ENCODE measurements around the gene MRPS7.

MRPS7 gene

DNA sequence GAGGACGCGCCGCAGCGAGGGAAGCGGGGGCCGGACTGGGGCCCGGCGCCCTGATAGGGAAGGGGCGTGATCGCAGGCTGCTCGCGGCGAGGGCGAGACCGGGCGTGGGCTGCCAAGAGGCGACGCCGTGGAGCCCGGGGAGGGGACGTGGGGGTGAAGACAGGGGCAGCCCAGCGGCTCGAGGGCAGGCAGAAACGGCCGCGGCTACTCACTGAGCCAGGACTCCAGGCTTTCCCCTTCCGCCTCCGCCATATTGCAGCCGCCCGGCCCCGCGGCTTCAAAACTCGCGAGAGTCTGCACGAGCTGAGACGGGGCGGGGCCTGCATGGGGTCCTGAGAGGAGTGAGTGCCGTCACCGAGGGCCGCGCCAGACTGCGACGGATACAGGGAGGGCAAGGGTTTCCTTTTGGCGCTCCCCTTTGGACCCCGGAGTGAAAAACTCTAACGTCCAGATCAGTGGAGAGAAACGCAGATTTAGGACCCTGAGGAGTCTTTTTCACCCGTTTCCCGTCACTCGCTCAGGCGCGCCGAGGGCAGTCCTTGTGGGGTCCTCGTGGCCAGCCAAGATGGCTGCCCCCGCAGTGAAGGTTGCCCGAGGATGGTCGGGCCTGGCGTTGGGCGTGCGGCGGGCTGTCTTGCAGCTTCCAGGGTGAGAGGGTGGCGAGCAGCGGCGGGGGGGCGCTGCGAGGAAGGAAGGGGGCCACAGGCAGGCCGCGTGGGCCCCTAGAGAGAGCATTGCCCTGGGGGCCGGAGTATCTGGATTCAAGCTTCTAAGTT lies at the start of gene MRPS7, which contains the start of gene GGA3:
MRPS7 (plus strand) TSS at position 544 of the 776 bp plus-strand sequence; CDS start at position 566, 22 bp downstream.
GGA3 (minus strand) TSS at position 271 of the 776 bp plus-strand sequence; CDS start at position 252, 19 bp downstream.
- no peak for DNase-seq (ENCODE audit: low read depth, low spot score)

DNA sequence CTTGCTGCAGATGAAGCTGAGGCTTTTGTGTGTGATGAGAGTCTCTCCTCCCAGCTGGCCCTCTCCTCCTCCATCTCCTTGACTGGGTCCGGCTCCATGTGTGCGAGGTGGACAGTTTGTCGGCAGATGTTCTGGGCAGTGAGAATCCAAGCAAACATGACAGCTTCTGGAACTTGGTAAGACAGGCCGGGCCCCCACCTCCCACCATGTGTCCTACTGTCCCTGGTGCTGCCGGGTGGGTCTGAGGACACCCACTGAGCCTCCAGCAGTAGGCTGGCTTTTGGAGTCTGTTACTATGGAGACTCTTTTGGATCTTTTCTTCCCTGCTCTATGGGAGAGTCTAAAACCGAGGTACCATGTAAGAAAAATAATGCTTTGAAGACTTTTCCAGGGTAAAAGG lies 43.5 kb upstream of the MRPS7 start:
- DNase-seq (ENCODE audit: low read depth, low spot score) = no peak

DNA sequence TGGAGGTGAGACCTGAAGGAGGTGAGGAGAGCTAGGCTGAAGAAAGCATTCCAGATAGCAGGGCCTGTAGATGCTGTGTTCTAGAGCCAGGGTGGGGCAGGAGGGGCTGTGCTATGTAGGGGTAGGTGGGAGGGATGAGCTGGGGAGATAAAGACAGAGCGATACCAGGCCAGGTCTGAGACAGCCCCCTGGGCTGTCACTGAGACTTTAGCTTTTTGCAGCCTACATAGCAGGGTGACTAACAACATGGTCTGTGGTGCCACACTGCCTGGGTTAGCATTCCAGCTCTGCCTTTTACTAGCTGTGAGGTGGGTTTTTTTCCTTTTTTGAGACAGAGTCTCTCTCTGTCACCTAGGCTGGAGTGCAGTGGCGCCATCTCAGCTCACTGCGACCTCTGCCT lies 41.9 kb upstream of the MRPS7 start:
- no peak for DNase-seq (ENCODE audit: low read depth, low spot score)

DNA sequence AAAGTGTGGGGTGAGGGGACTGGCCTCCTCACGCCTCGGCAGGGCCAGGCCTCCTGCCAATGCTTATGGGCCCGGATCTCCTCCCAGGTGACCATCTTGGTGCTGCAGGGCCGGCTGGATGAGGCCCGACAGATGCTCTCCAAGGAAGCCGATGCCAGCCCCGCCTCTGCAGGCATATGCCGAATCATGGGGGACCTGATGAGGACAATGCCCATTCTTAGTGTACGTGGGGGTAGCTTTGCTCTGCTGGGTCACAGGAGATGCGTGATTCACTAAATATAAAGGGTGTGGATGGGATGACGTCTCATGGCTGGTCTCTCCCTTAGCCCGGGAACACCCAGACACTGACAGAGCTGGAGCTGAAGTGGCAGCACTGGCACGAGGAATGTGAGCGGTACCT lies 36.7 kb upstream of the MRPS7 start:
- DNase-seq (ENCODE audit: low read depth, low spot score) = no peak

DNA sequence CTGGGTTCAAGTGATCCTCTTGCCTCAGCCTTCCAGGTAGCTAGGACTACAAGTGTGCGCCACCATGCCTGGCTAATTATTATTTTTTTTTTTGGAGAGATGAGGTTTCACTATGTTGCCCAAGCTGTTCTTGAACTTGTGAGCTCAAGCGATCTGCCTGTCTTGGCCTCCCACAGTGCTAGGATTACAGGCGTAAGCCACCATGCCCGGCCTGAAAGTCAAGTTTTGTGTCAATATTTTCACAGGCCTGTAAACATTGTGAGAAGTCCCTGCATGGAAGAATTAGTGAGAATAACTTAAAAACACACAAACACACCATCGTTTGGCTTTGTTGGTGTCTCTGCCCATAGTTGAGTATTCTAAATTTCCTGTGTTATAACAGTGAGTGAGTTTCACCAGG lies 34.0 kb upstream of the MRPS7 start:
- no peak for DNase-seq (ENCODE audit: low read depth, low spot score)

DNA sequence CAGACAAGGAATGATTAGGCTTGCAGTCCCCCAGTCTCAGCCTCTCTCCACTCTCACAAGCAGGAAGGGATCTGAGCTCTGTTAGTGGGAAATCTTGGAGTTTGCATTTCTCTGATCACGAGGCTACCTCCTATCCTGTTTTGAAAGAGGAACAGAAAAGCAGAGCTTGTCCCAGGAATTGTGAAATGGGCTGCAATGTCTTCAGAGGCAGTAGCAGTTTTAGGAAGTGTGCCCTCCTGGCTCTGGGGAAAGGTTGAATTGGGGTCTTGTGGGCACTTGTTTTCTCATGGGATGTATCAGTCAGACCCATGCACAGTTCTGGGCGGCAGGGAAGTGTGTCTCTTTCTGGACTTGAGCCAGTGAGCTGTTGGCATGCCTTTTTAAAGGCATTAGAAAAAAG lies 33.4 kb upstream of the MRPS7 start:
- DNase-seq (ENCODE audit: low read depth, low spot score) = no peak

DNA sequence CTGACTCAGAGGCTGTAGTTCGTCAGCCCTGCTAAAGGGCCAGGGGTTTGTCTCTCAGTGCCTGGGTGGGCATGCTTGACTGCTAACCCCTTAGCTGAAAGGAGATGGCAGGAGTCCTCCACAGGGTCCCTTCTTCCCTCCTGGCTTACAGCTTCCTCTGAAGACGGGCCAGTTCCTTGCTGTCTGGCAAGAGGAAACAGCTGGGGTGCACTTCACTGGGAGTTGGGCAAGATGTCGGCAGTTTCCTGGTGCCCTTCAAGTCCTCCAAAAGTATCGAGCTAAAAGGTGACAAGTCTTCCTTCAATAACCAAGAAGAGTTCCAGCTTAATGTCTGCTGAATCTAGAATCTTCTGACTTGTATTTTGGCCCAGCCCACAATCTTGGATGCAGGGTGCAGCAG lies 32.8 kb upstream of the MRPS7 start:
- DNase-seq (ENCODE audit: low read depth, low spot score) = no peak

DNA sequence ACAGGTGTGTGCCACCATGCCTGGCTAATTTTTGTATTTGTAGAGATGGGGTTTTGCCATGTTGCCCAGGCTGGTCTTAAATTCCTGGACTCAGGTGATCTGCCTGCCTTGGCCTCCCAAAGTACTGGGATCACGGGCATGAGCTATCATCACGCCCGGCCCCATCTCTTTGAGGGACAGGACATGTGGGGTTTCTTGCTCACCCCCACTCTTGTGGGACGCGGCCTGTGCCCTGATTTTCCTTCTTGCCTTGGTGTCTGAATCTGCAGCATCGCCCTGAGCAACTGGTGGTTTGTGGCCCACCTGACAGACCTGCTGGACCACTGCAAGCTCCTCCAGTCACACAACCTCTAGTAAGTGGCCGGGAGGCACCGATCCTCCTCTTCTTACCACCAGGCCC lies 30.6 kb upstream of the MRPS7 start:
- DNase-seq (ENCODE audit: low read depth, low spot score) = no peak

DNA sequence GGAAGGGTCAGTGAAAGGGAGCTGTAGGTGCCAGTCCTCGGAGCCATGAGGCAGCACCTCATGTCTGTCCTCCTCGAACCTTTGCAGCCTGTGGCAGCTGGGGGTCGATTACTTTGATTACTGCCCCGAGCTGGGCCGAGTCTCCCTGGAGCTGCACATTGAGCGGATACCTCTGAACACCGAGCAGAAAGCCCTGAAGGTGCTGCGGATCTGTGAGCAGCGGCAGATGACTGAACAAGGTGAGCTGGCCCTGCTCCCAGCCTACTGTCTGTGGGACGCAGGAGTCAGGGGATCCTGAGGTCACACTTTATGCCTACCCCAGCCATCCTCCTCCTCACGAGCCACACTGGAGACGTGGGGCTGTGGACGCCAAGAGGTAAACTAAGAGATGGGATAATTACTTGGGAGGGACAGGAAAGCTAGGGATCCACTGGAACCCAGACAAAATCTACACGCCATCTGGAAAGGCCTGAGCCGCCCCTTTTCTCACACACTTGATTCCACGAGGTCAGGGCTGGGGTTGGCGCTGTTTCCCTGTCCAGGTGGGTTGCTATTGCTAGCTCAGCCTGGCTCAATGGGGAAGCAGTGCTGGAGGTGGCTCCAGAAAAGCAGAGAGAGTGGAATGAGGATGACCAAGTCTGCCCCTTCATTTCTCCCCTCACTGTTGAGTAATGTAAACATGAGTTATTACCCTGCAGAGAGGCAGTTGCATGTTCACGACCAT lies 29.8 kb upstream of the MRPS7 start:
- no peak for DNase-seq (ENCODE audit: low read depth, low spot score)

DNA sequence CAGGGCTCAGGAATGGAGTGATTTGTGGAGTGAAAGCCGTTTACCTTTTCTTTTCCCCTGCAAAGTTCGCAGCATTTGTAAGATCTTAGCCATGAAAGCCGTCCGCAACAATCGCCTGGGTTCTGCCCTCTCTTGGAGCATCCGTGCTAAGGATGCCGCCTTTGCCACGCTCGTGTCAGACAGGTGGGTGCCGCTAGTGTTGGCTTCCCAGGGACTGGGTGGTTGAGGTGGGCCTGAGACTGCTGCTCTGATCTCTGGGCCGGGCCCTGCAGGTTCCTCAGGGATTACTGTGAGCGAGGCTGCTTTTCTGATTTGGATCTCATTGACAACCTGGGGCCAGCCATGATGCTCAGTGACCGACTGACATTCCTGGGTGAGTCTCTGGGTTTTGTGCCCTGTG lies 28.9 kb upstream of the MRPS7 start:
- no peak for DNase-seq (ENCODE audit: low read depth, low spot score)

DNA sequence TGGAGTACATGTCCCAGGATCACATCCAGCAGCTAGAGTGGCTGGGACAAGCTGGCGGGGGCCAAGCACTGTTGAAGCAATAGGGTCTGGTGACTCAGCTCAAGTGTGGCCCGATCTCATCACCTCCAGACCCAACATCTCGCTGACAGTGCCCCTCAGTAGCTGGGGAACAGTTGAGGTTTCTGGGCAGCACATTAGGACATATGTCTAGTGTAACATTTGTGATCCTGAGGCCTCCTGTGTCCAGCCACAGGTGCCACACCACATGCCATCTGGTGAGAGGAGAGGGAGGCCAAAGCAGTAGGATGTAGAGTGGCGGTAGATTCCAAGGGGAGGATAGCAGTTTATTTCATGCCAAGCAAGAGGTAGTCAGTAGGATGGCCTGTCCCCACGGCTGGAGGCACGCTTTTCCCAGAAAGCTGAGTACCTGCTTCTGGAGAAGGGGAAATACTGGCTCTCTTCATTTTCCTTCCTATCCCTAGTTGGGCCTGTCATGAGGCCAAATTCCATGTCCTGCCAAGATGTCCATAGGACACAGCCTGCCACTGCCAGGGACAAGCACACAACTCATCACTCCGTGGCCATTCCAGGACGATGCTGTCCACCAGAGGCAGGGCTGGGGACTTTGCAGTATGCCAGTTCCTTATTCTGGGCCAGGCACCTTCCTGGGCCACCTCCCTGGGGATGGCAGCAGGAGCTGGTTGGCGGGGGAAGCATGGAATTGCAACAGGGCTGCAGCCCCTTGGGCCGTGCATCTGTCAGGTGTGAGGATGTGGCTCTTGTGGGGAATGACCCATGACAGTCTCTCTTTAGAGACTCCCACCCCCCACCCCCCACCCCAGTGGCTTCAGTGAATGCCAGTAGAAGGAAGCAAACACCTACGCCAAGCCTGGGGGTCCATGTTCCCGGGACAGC lies 24.3 kb upstream of the MRPS7 start:
- no peak for DNase-seq (ENCODE audit: low read depth, low spot score)

DNA sequence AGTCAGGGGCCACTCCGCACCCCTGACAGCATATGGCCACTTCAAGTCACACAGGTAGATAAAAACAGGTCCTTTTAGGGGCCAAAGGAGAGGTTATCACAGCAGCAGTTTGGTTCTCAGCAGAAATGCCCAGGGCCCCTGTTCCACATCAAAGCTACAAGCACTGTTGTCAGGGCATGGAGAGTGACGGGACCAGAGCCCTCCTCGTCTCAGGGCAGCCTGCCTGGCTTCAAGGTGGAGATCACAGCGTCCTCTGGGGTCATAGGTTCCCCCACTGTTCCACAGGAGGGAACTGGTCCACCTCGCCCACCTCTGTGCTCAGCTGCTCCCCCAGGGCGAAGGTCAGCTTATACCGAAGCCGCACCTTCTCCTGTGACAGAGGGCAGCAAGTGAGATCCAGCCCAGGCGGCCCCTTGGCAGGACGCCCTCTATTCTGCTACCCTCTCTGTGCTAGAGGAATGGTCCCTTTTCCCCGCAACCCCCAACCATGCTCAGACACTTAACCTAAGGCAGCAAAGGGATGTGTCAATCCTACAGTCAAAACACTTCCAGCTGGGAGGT lies 23.6 kb upstream of the MRPS7 start:
- no peak for DNase-seq (ENCODE audit: low read depth, low spot score)

DNA sequence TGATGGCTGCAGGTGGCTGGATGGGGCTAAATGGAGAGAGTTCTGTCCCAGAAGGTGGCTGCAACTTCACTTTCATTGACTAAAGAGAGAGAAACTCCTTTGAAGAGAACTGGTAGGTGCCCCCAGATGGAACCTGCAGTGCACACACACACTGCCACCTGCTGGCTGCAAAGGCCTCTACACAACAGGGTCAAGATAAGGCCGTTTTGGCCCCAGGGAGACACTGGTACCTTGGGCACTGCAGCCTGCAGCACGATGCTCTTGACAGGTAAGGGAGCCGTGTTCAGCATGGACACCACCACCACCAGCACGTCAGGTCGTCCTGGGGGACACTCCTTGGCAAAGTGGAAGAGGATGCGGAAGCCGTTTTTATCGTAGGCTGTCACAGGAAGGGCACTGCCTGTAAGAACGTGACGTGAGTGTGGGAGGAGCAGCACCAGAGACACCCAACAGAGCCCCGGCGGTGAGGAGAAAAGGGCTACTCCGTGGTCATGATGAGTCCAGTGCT lies 22.9 kb upstream of the MRPS7 start:
- no peak for DNase-seq (ENCODE audit: low read depth, low spot score)

DNA sequence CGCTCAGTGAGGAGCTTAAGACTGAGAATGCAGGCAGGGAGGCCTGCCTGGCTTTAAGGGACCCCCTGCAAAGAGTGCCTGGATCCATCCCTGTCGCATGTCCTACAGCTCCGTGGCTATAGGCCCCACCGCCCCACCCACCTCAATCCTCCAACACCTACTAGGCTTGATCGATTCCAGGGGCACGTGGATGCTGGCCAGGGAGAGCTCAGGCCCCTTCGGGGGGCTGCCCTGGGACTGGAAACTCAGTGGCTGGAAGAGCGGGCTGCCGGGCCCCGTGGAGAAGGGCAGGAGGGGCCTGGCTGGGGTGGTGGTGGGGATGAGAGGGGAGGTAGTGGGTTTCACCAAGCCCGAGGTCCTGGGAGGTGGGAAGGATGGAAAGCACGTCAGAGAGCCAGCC lies 22.5 kb upstream of the MRPS7 start:
- no peak for DNase-seq (ENCODE audit: low read depth, low spot score)

DNA sequence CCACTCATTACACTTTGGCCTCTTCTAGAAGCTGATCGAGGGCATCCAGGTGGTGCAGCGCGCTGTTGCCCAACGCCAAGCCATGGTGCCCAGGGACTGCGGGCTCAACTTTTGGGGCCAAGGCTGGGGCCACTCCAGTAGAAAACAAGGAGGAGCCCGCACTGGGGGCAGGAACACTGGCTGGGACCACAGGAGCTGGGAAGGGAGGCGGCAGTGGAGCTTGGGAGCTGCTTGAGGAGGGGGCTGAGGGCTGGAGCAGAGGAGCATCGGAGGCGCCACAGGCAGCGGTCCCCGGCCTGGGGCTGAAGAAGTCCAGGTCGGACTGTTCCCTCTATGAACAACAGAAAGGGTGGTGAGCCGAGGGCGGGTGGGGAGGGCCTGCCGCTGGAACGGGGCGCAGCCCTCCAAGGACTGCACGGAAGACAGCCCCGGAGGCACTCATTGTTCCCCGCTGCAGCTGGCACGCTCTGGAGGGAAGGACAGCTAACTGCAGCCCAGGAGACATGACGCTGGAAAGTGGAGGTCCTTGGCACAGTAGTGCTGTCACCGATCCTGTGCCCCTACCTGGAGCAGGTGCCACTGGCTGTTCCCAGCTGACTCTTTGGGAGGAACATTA lies 21.8 kb upstream of the MRPS7 start:
- DNase-seq (ENCODE audit: low read depth, low spot score) = no peak

DNA sequence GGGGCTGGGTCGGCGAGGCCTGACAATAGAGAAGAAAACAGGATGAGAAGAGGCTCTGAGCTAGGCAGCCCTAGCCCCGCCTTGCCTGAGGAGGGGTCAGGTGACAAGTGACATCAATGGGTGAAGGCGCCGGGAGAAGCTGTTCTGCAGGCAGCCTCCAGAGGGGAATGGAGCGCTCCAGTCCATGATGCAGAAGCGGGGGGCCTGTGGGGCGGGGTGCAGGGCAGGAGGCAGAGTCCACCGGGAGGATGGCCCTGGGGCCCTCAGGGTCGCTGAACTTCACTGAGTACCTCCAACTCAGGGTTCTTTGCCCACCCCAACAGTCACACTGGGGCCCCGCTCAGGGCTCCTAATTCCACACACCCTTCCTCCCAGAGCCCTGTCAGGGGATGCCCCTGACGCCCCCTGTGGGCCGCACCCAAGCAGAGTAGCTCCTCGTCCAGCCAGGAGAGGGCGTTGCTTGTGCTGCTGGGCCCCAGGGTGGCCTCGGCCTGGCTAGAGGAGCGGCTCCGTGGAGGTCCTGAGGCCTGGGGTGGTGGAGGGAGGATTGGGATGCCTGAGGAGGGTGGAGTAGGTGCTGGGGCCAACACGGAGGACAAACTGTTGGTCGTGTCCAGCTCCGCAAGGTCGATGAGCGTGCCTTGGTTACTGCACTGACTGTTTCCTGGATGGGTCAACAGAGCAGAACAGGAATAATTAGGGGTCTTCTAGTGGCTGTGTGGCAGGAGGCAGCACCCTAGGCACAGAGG lies 21.1 kb upstream of the MRPS7 start:
- no peak for DNase-seq (ENCODE audit: low read depth, low spot score)

DNA sequence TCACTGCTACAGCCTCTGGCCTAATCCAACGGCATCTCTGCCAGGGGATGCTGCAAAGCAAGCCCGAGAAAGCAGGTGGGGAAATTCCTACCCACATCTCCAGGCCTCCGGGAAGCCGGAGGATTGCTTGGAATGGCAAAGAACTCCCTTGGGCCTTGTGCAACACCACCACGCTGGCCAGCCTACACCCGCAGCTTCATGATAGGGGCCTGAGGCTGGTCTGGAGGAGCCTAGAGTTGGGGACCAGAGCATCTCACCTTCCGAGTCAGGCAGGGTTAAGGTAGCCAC lies 20.6 kb upstream of the MRPS7 start:
- DNase-seq (ENCODE audit: low read depth, low spot score) = no peak

DNA sequence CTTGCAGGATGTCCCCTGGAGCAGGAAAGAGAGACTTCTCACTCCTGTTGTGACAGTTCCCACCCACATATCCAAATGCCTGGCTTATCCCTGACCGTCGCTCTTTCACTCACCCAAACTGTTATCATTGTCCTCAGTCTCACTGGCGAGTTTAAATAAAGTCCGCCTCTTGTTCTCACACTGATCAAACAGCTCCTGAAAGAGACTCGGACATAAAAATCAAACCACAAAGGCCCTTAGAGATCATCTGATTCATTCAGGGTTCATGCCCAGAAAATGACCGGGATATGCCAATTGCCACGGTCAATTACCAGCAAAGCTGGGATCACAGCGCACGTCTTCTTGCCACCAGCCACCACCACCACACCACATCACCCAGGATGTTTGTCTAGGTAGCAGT lies 20.2 kb upstream of the MRPS7 start:
- no peak for DNase-seq (ENCODE audit: low read depth, low spot score)

DNA sequence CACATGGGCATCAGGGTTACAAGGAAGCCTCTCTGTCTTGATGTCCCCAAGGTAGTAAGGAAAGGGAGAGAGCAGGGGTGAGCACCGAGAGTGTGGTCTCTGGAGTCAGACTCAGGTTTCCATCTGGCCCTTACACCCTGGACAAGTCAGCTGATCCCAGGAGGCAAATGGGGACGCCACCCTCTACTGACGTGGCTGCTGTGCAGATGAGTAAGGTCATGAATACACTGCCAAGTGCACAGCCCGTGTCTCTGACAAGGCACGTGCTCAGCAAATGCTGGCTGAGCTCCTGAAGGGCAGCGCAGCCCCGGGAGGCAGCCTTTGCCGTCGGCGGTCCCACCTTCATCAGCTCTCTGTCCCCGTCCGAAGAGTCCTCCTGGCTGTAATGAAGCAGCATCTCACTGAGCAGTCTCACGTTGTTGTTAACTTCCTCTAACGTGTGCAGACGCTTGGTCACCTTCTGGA lies 19.7 kb upstream of the MRPS7 start:
- no peak for DNase-seq (ENCODE audit: low read depth, low spot score)

DNA sequence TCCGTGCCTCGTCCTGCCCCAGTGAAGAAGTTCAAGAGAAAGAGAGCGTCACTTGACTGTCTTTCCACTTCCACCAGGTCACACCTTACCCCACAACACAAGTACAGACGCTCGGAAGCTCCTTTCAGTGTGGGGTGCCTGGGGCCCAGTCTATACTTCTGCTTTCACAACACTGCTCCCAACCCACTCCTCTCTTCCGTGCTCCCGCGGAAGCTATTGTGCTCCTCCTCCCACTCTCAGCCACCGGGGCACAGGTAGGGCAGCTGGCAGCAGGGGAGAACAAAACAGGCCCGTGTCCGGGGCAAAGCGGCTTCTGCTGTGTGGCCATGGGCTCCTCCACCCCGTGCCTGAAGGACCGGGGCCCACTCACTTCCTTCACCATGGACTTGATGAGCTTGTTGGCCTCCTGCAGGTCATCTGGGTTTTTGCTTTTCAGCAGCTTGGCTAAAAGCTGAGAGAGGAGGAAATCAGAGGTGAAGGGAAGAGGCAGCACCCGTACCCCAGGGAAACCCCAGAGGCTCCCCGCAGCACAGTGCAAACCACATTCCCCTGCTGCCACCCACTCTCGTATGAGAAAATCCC lies 19.1 kb upstream of the MRPS7 start:
- DNase-seq (ENCODE audit: low read depth, low spot score) = no peak
